Measurements from ENCODE around the gene LRMDA.
A peak's percentile ranks its signal among the peaks of the same experiment; 100 is the strongest.

Gene LRMDA

DNA sequence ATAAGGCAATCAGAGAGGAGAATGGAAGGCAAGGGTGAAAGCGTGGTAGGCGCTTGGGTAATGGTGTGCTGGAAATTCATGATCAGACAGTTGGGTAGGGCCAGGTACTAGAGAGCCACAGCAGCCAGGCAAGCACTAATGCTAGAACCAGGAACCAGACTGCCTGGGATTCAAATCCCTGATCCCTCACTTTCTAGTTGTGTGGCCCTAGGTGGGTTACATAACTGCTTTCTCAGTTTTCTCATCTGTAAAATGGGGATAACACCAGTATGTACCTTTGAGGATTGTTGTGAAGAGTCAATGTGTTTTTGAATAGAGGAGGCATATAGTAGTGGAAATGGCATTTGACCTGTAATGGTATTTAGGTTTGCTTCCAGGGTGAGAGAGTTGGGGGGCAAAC lies 225.9 kb downstream of the LRMDA start:
- intact Hi-C loops (cut with DNase I) = no loop called here
- DNase-seq = no peak

DNA sequence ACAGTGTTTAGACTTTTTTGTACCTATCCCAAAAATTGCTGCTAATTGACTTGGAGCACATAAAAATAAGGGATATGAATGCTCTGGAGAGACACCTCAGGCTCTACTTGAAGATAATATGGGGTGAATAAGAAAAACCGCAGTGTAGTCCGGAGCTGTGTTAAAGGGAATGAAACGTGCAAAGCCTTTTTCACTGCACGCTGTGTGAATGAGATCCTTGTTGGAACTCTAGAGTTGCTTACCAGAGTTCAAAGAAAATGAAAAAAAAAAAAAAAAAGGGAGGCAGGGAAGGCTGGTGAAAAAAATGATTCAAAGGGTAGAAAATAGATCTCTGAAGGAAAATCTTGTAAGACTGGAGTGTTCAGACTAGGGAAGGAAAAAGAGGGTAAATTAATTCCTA lies 226.6 kb downstream of the LRMDA start:
- intact Hi-C loops (cut with DNase I) = no loop called here
- no peak for DNase-seq

DNA sequence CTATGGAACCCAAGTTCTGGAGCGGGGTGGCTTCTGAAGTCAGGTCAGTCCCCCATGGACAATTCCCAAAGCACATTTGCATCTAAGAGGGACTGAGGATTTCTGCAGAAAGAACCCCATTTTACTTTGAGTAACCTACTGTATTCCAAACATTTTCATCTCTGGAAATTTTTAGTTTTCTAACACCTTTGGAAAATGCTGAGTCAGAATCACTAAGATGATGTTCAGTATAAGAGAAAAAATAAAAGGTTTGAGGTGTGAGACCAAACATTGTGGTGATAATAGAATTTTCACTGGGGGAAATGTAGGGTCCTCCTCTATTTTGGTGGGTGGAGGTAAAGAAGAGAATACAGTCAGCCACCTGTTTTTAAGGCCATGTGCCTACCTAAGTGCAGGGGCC lies 227.1 kb downstream of the LRMDA start:
- no peak for DNase-seq
- intact Hi-C loops (cut with DNase I) = no loop called here

DNA sequence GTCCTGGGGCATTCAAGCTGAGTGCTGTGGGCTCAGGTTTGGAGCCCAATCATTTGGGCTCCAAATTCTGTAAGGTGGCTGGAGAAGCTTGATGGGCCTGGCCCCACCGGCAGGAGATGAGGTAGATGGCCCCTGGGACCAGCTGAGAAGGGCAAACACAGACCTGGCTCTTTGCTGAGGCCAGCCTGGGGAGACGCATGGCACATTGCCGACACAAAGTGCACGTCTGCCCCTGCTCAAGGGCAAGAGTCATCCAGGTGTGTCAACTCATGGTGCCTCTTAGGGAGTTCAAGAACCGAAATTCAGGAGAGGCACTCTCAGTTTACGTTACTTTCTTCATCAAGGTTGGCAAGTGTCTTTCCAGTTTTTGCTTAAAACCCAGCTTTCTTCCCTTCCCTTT lies 227.5 kb downstream of the LRMDA start:
- DNase-seq = no peak

DNA sequence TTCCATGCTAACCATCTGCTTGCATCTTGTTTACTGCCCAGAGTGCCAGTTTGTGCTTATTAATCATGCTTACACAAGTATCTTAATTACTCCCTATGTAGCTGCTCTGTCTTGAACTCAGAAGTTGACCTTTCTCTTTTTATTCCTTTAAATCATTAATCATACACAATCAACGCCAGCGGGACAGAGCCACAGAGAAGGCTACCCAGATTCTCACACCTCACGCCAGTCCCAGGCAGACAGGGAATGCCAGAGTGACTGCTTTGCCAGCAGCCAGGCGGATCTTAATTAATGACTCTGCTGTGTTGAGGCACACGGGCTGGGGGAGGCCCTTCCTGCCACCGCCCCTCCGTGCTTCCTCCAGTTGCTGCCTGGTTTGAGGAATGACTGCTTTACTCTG lies 229.4 kb downstream of the LRMDA start:
- intact Hi-C loops (cut with DNase I) = no loop called here
- peak in 12 of 42 donors; percentile 6 to 59 (median 15) for DNase-seq

More for the DNA sequence above, 227.5 kb downstream of the LRMDA start:
- intact Hi-C loops (cut with DNase I) = no loop called here

DNA sequence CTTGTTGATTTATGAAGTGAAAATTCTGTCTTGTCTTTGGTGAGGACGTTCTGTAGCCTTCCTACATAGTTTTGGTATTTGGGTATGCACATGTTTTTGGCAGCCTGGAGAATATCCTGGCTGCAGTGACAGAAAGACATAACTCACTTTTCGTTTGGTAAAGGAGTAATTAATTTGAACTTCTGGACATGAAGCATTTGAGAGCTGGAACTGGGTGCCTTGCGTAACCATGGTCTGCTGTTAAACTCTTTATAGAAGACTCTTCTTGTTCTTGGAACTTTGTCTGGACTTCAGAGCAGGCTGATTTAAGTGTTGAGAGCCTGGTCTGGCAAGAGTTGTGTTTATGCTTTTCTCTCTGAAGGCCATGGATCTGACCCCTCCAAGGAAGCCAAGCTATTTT lies 231.3 kb downstream of the LRMDA start:
- intact Hi-C loops (cut with DNase I) = no loop called here
- DNase-seq = peak in 1 of 42 donors; percentile 40

DNA sequence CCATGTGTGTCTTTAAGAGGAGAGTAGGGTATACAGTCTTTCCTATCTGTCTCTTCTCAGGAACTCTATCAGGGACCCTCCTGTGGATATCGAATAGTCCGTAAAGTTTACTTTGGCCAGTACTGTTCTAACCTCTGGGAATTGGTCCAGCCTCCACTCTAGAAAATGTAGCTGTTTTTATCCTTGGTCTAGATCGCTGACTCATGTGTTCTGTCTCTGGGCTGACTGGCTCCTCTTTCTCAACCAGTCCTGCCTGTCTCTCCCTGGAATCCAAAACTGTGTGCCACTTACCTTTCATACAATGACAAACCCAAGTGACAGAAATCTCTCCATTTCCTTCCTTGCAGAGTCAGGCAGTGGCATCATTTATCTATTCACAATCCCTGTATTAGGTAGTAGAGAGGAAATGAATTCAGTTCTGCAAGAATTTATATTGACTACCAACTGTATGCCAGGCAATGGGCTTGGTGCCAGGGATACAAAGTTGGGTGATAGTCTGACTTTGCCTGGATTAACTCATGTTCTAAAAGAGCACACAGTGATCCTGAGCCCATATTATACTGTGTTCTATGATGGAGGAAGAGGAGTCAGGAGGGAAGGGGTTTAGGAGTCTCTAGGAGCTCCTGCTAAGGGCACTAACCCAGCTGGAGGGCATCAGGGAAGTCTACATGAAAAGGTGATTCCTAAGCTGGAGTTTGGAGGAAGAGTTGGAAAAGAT lies 232.7 kb downstream of the LRMDA start:
- intact Hi-C loops (cut with DNase I) = no loop called here
- no peak for DNase-seq

DNA sequence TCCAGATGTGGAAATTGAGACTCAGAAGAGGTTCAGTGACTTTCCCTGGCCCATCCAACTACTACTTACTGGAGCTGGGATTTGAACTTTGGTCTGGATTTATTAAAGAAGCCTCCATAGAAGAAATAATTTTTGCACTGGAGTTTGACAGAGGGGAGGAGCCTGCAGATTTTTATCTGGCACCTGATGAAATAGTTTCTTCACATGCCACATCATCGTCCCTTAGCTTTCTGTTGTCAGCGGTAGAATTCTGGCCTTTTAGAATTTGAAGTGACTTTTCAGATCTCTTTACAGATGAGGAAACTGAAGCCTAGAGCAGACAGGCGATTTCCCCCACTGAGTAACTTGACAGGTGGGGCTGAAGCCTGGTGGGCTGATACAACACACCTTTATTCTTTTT lies 233.5 kb downstream of the LRMDA start:
- intact Hi-C loops (cut with DNase I) = no loop called here

DNA sequence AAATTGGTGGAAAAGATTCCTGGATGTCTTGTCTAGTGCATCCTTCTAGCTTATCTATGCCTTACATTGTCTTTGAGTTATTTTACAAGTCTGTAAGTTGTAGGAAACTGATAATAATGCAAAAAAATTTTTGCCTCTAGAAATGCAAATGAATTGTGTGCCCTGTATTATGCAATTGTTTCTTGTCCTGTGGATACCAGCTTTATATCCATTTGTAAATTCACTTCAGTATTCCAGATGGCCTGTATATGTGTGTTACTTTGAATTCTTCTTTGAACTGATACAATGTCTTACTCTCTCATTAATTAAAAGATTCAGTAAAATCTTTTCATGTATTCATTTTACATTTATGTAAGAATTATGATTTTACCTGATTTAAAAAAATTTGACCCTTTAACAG lies 234.3 kb downstream of the LRMDA start:
- intact Hi-C loops (cut with DNase I) = no loop called here
- DNase-seq = no peak

More for the DNA sequence above, 233.5 kb downstream of the LRMDA start:
- DNase-seq = no peak

DNA sequence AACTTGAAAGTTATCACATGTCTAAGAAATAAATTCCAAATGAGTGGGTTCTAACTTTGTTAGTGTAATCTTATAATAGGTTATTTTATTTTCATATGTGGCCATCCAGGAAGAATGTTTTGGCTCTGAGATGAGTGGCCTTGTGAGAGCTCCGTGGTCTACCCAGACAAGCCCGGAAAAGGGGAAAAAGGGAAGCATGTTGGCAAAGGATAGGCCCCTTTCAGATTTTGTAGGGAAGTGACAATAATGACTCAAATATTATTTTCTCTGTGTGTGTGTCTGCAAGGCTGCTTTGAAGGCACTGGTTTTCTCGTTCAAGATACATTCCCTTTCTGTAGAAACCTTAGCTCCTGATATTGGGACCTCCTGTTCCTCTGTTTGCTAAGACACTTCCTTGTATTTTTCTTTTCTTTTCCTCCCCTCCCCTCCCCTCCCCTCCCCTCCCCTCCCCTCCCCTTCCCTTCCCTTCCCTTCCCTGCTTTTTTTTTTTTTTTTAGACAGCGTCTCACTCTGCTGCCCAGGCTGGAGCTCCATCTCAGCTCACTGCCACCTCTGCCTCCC lies 240.8 kb downstream of the LRMDA start:
- intact Hi-C loops (cut with DNase I) = no loop called here
- no peak for DNase-seq

DNA sequence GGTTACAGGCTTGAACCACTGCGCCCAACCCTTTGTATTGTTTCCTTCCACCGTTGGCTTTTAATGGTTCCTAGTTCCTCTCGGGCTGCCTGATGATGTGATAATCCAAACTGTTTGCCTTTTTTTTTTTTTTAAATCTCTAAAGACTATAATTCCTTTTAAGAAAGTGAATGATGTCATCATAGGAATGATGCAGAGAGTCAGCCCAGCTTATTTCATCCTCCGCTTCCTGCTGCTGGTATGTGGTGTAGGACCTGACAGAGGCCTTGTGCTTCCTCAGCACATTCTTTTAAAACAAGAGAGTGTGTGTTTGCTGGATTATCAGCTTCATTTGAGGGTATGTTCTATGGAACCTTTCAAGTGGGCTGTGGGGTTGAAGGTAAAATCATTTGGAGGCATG lies 241.4 kb downstream of the LRMDA start:
- intact Hi-C loops (cut with DNase I) = no loop called here
- DNase-seq = no peak

DNA sequence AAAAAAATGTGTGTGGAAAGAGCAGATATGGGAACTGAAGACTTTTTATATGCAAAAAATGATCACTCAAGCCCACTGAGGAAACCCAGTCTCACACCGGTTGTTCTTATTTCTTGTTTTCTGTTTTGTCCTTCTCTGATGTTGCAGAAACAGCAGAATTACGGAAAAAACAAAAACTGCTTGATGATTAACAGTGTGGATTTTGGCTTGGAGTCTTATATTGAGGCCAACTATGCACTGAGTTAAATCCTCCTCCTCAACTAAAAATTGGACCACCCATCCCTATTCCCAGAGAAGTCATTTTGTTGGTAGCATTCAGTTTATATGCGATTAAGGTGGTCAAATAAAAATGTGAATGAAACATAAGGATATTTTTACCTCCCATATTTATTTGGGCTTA lies 246.1 kb downstream of the LRMDA start:
- intact Hi-C loops (cut with DNase I) = no loop called here
- no peak for DNase-seq

DNA sequence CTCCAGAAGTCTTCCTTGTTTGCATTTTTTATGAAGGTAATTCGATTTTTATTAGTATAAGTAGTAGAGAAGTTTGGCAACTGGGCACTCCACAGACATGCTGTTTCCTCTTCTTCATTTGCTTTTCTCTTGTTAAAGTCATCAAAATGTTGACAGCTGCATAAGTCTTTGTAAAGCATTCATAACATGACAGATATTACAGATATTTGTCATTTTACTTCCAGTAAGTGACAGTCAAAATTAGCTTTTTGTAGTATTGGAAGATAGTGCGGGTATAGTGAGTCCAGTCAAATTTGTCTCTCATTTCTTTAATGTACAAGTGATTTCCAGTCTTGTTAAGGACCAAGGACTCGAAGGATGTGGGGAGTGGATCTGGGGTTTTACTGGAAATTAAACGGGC lies 247.1 kb downstream of the LRMDA start:
- intact Hi-C loops (cut with DNase I) = no loop called here

DNA sequence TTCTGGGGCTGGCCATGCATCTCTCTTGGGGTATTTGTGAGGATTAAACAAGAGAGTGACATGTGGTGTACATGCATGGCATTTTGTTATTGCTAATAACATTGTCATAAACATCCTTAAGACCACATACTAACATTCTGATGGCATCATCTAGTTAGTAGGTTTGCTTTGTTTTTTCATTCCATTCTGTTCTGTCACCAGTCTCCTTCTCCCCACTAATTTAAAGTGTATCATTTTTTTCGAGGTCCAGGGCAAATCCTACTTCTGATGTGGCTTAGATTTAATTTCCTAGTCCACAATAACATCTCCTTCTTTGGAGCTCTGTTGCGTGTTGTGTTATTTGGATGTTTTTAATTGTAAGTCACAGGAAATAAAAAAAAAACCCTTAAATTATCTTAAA lies 248.1 kb downstream of the LRMDA start:
- DNase-seq = no peak
- intact Hi-C loops (cut with DNase I) = no loop called here

More for the DNA sequence above, 247.1 kb downstream of the LRMDA start:
- no peak for DNase-seq

DNA sequence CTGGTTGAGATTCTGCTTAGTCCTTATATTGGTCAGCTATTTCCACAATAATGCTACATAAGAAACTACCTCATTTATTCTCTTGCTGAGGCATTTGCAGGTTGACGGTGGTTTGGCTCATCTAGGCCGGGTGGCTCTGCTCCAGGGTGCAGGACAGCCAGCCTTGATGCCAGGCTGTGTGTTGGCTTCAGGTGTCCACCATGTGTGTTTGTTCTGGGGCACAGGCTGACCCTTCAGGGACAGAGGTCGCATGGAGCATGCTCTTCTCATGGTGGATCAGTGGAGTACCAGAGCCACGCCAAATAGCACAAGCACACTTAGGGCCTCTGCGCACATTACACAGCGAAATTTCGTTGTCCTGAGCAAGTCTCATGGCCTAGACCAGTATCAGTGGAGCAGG lies 249.9 kb downstream of the LRMDA start:
- DNase-seq = no peak
- intact Hi-C loops (cut with DNase I) = no loop called here

DNA sequence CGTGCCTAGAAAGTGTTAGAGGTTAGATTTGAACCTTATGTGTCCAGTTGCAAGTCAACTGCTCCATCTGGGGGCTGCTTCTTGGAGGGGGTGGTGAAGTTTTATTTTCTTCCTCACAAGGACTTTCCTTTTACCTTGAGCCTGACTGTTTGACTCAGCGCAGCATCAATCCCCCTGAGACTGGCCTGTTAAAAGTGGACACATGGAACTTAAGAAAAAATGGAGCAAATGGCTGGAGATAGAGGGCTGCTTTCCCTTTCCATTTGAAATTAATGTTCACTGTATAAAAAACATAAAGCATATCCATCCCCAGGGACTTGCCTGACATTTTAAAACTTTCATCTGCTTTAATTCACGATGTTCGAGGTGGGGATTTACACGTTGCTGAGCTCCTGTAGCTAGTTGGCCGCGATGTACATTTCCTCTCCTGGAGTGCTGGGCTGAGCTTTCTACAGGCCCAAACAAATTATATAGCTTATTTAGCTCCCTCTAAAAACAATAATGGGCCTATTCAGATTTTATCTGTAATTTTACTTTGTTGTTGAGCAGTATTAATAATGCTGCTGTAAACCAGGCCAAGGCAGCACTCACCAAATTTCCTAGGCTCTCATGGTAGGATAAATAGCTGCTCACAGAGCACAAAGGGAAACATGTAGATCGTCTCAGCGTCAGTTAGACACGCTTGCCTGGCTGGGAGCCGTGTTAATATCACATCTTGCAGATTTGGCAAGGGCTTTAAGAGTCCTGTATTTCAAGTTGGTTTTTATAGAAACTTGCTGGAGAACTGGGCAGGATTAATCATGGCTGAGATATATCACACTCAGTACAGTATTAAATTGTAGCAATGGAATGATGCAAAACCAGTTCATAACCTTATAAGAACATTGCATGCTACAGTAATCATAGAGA lies 251.5 kb downstream of the LRMDA start:
- DNase-seq = no peak
- intact Hi-C loops (cut with DNase I) = no loop called here

DNA sequence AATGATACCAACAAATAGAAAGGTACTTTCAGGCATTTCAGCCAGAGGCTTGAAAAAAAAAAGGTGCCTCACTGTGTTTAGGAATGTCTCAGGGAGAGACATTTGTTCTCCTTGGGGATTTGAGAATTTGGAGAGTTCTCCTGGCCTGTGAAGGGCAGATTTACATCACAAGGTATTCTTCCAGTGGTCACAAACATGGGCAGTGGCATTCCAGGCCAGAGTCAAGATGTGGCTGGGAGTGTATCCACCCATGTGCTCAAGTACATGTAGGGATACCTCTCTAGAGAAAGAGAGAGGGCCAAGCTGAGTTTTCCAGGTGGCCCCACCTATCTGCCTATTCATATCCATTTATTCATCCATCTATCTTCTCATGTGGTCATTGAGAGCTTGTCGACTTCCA lies 253.8 kb downstream of the LRMDA start:
- intact Hi-C loops (cut with DNase I) = no loop called here
- no peak for DNase-seq

DNA sequence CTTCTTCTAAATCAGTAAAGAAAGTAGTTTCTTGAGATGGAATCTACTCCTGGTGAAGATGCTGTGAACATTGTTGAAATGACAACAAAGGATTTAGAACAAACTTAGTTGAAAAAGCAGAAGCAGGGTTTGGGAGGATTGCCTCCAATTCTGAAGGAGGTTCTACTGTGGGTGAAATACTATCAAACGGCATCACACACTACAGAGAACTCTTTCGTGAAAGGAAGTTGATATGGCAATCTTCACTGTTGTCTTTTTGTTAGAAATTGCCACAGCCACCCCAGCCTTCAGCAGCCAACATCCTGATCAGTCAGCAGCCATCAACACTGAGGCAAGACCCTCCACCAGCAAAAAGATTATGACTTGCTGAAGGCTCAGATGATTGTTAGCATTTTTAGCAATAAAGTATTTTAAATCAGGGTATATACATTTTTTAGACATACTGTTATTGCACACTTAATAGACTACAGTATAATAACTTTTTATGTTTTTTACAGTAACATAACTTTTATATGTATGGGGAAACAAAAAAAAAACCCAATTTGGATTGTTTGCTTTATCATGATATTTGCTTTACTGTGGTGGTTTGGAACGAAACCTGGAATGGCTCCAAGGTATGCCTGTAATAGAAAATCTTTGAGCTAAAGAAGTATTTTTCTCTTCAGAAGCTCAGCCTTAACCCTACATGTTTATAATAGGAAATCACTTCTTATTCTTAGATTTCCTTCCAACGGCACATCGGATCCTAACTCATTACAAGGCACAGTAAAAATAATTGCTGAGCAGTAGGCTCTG lies 257.3 kb downstream of the LRMDA start:
- intact Hi-C loops (cut with DNase I) = no loop called here
- DNase-seq = no peak

DNA sequence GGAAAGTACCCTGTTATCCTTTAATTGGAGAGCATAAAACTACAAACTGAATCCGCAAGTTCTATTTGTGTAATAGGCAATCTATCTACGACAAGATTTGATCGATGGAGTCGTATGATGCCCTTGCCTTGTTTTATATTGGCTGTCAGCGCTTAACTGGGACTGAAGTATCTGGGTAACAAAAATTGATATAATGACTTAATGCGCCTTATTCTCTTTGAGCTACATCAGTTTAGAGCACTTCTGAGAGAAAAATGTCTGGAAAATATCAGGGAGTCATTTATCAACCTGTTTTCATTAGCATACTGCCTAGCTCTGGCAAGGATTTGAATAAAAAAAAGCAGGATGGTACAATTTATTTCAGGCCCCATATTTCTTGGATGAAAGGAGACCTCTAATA lies 262.1 kb downstream of the LRMDA start:
- intact Hi-C loops (cut with DNase I) = no loop called here
- no peak for DNase-seq

DNA sequence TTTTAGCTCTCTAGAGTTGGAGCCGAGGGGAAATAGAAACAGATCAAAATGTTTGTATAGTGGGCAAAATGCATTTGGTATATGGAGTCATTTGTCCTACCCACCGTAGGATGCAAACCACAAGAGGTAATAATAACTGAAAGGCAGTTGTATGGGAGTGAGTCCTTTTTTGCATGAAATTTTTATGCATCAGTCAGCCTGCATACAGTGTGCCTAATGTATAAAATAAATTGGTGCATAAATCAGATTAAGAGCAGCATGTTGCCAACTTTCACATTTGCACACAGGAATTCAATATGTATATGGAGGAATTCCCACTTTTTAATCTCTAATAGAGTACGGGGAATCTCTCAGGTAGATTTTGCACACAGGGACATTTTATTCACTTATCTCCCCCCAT lies 262.8 kb downstream of the LRMDA start:
- intact Hi-C loops (cut with DNase I) = no loop called here
- DNase-seq = no peak
